H9 (cell line): Measurements from ENCODE around the gene CASP12. TPM values are rescaled to one million over a fixed set of nuclear protein-coding genes. Genes with fewer than 3 reads are reported as not detected.

Experiments
- DNase-seq: peaks from one replicate; pipeline ENCODE4 v3.0.0-alpha.2; 2017
- H2AFZ ChIP-seq: one replicate; pipeline ENCODE4 v1.6.1; 2013; ENCODE audit warnings: mild to moderate bottlenecking, low read length, control low read depth, moderate library complexity
- H2AK5ac ChIP-seq: 2 replicates; pipeline ENCODE4 v1.6.1; 2013; ENCODE audit warnings: low read length, control low read depth, mixed read lengths; ENCODE audit not compliant: insufficient read length
- H2BK120ac ChIP-seq: one replicate; pipeline ENCODE4 v1.6.1; 2013; ENCODE audit warnings: low read depth, mild to moderate bottlenecking, low read length, control low read depth, inconsistent platforms; ENCODE audit not compliant: poor library complexity, severe bottlenecking
- H2BK12ac ChIP-seq: 2 replicates; pipeline ENCODE4 v1.6.1; 2013; ENCODE audit warnings: low read length, control low read depth, mixed read lengths, low read depth; ENCODE audit not compliant: insufficient read length
- H2BK15ac ChIP-seq: 2 replicates; pipeline ENCODE4 v1.6.1; 2013; ENCODE audit warnings: low read depth, low read length, control low read depth
- H2BK20ac ChIP-seq: one replicate; pipeline ENCODE4 v1.6.1; 2013; ENCODE audit warnings: low read depth, mild to moderate bottlenecking, low read length, control low read depth, inconsistent platforms; ENCODE audit not compliant: poor library complexity, severe bottlenecking
- H2BK5ac ChIP-seq: 2 replicates; pipeline ENCODE4 v1.6.1; 2013; ENCODE audit warnings: low read length, control low read depth, mixed read lengths; ENCODE audit not compliant: insufficient read length
- H3K14ac ChIP-seq: 2 replicates; pipeline ENCODE4 v1.6.1; 2013; ENCODE audit warnings: low read length, control low read depth; ENCODE audit not compliant: insufficient read depth
- H3K18ac ChIP-seq: 2 replicates; pipeline ENCODE4 v1.6.1; 2013; ENCODE audit warnings: low read depth, mild to moderate bottlenecking, mixed read lengths, low read length, control low read depth; ENCODE audit not compliant: insufficient read length
- H3K23ac ChIP-seq: 2 replicates; pipeline ENCODE4 v1.6.1; 2013; ENCODE audit warnings: low read length, control low read depth, mixed read lengths, low read depth; ENCODE audit not compliant: insufficient read length
- H3K23me2 ChIP-seq: 2 replicates; pipeline ENCODE4 v1.6.1; 2013; ENCODE audit warnings: low read depth, mild to moderate bottlenecking, mixed read lengths, low read length, control low read depth; ENCODE audit not compliant: insufficient read length, poor library complexity, severe bottlenecking
- H3K27ac ChIP-seq: 2 replicates; pipeline ENCODE4 v1.5.1; 2013; ENCODE audit warnings: low read length, control low read depth, mixed read lengths, low read depth; ENCODE audit not compliant: insufficient read length
- H3K27me3 ChIP-seq: 2 replicates; pipeline ENCODE4 v1.6.1; 2013; ENCODE audit warnings: low read length, control low read depth, inconsistent platforms; ENCODE audit not compliant: insufficient read depth
- H3K4ac ChIP-seq: 2 replicates; pipeline ENCODE4 v1.6.1; 2013; ENCODE audit warnings: low read depth, mild to moderate bottlenecking, control low read depth, inconsistent platforms, low read length, moderate library complexity
- H3K4me1 ChIP-seq: 2 replicates; pipeline ENCODE4 v1.6.1; 2013; ENCODE audit warnings: low read length, control low read depth, inconsistent platforms; ENCODE audit not compliant: insufficient read depth
- H3K4me2 ChIP-seq: 2 replicates; pipeline ENCODE4 v1.6.1; 2013; ENCODE audit warnings: low read length, control low read depth, mixed read lengths; ENCODE audit not compliant: insufficient read length, insufficient read depth
- H3K56ac ChIP-seq: 2 replicates; pipeline ENCODE4 v1.6.1; 2013; ENCODE audit warnings: low read depth, mild to moderate bottlenecking, mixed read lengths, low read length, control low read depth; ENCODE audit not compliant: insufficient read length
- H3K79me1 ChIP-seq: 2 replicates; pipeline ENCODE4 v1.6.1; 2013; ENCODE audit warnings: low read depth, mild to moderate bottlenecking, moderate library complexity, low read length, control low read depth, inconsistent platforms; ENCODE audit not compliant: insufficient read depth, poor library complexity, severe bottlenecking
- H3K79me2 ChIP-seq: 2 replicates; pipeline ENCODE4 v1.6.1; 2013; ENCODE audit warnings: low read length, control low read depth, inconsistent platforms; ENCODE audit not compliant: insufficient read depth
- H3K9ac ChIP-seq: 2 replicates; pipeline ENCODE4 v1.6.1; 2013; ENCODE audit warnings: low read length, control low read depth, mixed read lengths; ENCODE audit not compliant: insufficient read length; ENCODE audit errors: extremely low read depth
- H3K9me3 ChIP-seq: one replicate; pipeline ENCODE4 v1.6.1; 2013; ENCODE audit warnings: low read depth, low read length, inconsistent platforms; ENCODE audit not compliant: control insufficient read depth
- H3T11ph ChIP-seq: one replicate; pipeline ENCODE4 v1.6.1; 2013; ENCODE audit warnings: mild to moderate bottlenecking, low read length, control low read depth, inconsistent platforms
- H4K20me1 ChIP-seq: one replicate; pipeline ENCODE4 v1.6.1; 2013; ENCODE audit not compliant: control insufficient read depth, insufficient read length, insufficient read depth
- H4K5ac ChIP-seq: 2 replicates; pipeline ENCODE4 v1.6.1; 2013; ENCODE audit warnings: low read depth, mild to moderate bottlenecking, mixed read lengths, low read length, control low read depth; ENCODE audit not compliant: insufficient read length
- H4K8ac ChIP-seq: replicated peaks from 2 replicates; pipeline ENCODE4 v1.6.1; 2013; ENCODE audit warnings: low read length, control low read depth, mixed read lengths, low read depth; ENCODE audit not compliant: insufficient read length
- H4K91ac ChIP-seq: 2 replicates; pipeline ENCODE4 v1.6.1; 2013; ENCODE audit warnings: low read depth, mild to moderate bottlenecking, moderate library complexity, mixed read lengths, low read length, control low read depth; ENCODE audit not compliant: insufficient read length
- H3K27ac Mint-ChIP-seq, 3 experiments: 2 replicates in 2 of 3; 3 replicates in 1 of 3; pipeline ENCODE4 v1.8.0; 2020 to 2021; ENCODE audit warnings: mixed read lengths in 3 of 3, mild to moderate bottlenecking in 1 of 3, moderate library complexity in 1 of 3
- H3K27me3 Mint-ChIP-seq: 2 replicates; pipeline ENCODE4 v1.8.0; 2021; ENCODE audit warnings: low read depth, mild to moderate bottlenecking, moderate library complexity, mixed read lengths
- H3K36me3 Mint-ChIP-seq, 3 experiments: 2 replicates in 2 of 3; 3 replicates in 1 of 3; pipeline ENCODE4 v1.8.0; 2020 to 2021; ENCODE audit warnings: low read depth in 3 of 3, mixed read lengths in 3 of 3; ENCODE audit not compliant: insufficient read depth in 1 of 3
- H3K4me1 Mint-ChIP-seq, 2 experiments: 2 replicates each; pipeline ENCODE4 v1.8.0; 2020; ENCODE audit warnings: mixed read lengths in 2 of 2
- H3K4me3 Mint-ChIP-seq, 2 experiments: 2 replicates in 1 of 2; 3 replicates in 1 of 2; pipeline ENCODE4 v1.8.0; 2020 to 2021; ENCODE audit warnings: mild to moderate bottlenecking in 2 of 2, mixed read lengths in 2 of 2, moderate library complexity in 1 of 2
- H3K9me3 Mint-ChIP-seq, 2 experiments: 2 replicates in 1 of 2; 3 replicates in 1 of 2; pipeline ENCODE4 v1.8.0; 2020; ENCODE audit warnings: mild to moderate bottlenecking in 2 of 2, mixed read lengths in 2 of 2, moderate library complexity in 1 of 2
- WGBS: extraction: QIAGEN DNeasy Blood & Tissue Kit; methylation state at CpG from one replicate; pipeline ENCODE4 v1.1.7; 2013; ENCODE audit warnings: missing lambda C conversion rate, low lambda C conversion rate, mixed read lengths; ENCODE audit not compliant: insufficient read length; ENCODE audit errors: extremely low coverage; 5-methylcytosine and 5-hydroxymethylcytosine counted together
- total RNA-seq: library from RNA; stranded (reverse); gene quantifications from 2 replicates; pipeline ENCODE4 v1.2.1, GENCODE V29; 2021
- TF ChIP-seq, protein P1 (sequence below): fragments of 200-600 bp; sonication (generic); conservative IDR thresholded peaks from 3 replicates; pipeline ENCODE4 v1.8.0; 2021; ENCODE audit warnings: antibody characterized with exemption, mild to moderate bottlenecking

The CASP12 gene
- total RNA-seq, 1 experiment from 2014 or later, result not detected

DNA sequence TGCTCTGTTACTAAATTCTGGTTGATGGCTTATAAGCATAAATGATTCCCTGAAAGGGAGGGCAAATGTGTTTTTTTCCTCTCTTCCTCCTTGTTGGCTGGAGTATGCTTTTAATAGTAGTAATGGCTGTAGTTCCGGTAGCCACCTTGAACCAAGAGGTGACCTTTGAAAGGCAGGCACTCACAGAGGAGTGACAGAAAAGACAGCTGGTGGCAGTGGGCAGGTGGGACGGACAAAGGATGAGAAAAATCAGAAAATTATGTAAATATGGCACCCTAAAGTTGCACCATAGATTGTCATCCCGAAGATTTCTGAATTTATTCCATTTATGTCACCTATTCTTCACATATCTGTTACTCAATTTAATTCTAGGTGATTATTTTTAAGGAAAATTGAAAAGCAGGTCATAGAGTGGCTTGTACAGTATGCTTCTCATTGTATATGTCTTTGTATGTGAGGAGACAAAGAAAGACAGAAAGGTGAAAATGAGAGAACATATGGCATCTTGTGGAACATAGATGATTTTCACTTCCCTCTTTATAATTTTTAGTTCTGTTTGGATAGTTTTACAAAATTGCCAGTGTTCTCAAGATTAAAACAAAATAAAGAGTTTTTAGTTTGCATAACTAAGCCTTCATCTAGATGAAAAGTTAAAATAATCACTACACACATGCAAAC is 17.0 kb downstream of the CASP12 start:
- no peaks in the 10 kb centered on the region for H3K23me2 ChIP-seq
- H3K9ac ChIP-seq, result no peak overlapping the region
- H4K5ac ChIP-seq, result no peak overlapping the region
- no peak overlapping the region for H3K27ac ChIP-seq
- no peak overlapping the region for H3T11ph ChIP-seq
- no peaks in the 10 kb centered on the region for H3K9me3 ChIP-seq
- peaks cover 0 to 3% of the 10 kb centered on the region in 2 experiments; a peak in 3 of 5 replicates for H3K9me3 Mint-ChIP-seq
- H3K79me1 ChIP-seq, result no peaks in the 10 kb centered on the region
- H3K56ac ChIP-seq, result no peak overlapping the region
- no peak overlapping the region for H3K4me3 Mint-ChIP-seq
- H3K27ac Mint-ChIP-seq, result no peak overlapping the region
- no peaks in the 10 kb centered on the region for H3K4me1 ChIP-seq
- no CpG with 5 or more reads among the region's 3 CpGs for WGBS
- no peak overlapping the region for H3K4ac ChIP-seq
- H2BK120ac ChIP-seq, result no peak overlapping the region
- no peak overlapping the region for H3K14ac ChIP-seq
- no peak for DNase-seq
- no peak overlapping the region for H2BK5ac ChIP-seq
- no peak overlapping the region for H2AK5ac ChIP-seq
- no peaks in the 10 kb centered on the region for H3K79me2 ChIP-seq
- no peak overlapping the region for H2AFZ ChIP-seq
- peaks cover 0 to 4% (median 0%) of the 10 kb centered on the region in 3 experiments; a peak in 2 of 7 replicates for H3K36me3 Mint-ChIP-seq
- H3K27me3 Mint-ChIP-seq, result no peaks in the 10 kb centered on the region
- no peak overlapping the region for H3K4me2 ChIP-seq
- no peaks in the 10 kb centered on the region; a peak in 1 of 4 replicates for H3K4me1 Mint-ChIP-seq
- no peaks in the 10 kb centered on the region for H4K20me1 ChIP-seq
- no peak overlapping the region for H3K18ac ChIP-seq
- H2BK20ac ChIP-seq, result no peak overlapping the region
- no peak overlapping the region for H4K8ac ChIP-seq
- no peak overlapping the region for H3K23ac ChIP-seq
- no peak overlapping the region for H4K91ac ChIP-seq
- no peak overlapping the region for H2BK12ac ChIP-seq
- H3K27me3 ChIP-seq, result no peaks in the 10 kb centered on the region
- no peak overlapping the region for H2BK15ac ChIP-seq
- TF ChIP-seq, protein P1, sequence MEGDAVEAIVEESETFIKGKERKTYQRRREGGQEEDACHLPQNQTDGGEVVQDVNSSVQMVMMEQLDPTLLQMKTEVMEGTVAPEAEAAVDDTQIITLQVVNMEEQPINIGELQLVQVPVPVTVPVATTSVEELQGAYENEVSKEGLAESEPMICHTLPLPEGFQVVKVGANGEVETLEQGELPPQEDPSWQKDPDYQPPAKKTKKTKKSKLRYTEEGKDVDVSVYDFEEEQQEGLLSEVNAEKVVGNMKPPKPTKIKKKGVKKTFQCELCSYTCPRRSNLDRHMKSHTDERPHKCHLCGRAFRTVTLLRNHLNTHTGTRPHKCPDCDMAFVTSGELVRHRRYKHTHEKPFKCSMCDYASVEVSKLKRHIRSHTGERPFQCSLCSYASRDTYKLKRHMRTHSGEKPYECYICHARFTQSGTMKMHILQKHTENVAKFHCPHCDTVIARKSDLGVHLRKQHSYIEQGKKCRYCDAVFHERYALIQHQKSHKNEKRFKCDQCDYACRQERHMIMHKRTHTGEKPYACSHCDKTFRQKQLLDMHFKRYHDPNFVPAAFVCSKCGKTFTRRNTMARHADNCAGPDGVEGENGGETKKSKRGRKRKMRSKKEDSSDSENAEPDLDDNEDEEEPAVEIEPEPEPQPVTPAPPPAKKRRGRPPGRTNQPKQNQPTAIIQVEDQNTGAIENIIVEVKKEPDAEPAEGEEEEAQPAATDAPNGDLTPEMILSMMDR, result no peak
